Central memory CD4-positive, alpha-beta T cell (primary cell): ENCODE measurements around the gene DOCK4.

ENCODE experiments used
- DNase-seq: peaks from one replicate; pipeline ENCODE4 v3.0.0; 2022

Gene DOCK4

GRCh38 chr7:111708072-111708471, 498.1 kb downstream of the DOCK4 start:
- no peak for DNase-seq

DNA sequence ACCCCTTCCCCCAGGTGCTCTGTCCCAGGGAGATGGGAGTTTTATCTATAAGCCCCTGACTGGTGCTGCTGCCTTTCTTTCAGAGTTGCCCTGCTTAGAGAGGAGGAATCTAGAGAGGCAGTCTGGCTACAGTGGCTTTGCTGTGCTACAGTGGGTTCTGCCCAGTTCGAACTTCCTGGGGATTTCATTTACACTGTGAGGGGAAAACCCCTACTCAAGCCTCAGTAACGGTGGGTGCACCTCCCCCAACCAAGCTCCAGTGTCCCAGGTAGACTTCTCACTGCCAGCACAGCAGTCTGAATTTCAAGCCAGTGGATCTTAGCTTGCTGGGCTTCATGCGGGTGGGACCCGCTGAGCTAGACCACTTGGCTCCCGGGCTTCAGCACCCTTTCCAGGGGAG, 500.4 kb downstream of the DOCK4 start:
- no peak for DNase-seq

DNA sequence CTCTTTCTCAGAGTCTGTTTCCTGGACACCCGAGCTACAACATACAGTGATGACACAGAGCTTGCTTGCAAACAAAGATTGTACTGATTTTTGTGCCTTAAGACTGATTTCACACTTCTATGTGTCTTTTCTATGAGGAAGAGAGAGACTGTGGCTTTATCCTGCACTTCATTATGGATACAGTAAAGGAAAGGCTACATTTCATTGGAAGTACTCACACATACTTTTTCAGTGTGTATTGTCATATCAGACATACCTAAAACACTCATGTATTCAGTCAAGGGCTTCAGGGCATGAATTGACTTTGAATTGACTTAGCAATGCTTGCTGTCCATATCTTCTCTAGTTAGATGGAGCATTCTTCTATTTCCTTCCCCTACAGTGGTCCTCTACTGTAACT, 508.4 kb downstream of the DOCK4 start:
- no peak for DNase-seq

DNA sequence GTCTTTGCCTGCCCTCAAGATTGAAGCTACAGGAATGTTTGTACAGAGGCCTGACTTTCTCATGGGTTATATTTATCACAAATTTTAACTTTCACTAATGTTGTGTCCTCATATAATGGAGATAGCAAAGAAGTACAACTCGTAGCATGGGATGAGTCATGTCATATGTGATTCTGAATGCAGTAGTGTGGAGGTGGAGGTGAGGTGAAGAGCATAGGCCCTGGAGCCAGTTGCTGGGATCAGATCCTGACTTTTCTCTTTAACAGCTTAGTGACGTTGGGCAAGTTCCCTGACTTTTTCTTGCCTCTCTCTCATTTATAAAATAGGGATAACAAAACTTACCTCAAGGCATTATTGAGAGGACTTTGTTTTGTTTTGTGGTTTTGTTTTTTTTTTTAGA, 511.8 kb downstream of the DOCK4 start:
- no peak for DNase-seq

- DNase-seq, result no peak
Observed at GRCh38 chr7:111690364-111691111, 515.7 kb downstream of the DOCK4 start.

DNA sequence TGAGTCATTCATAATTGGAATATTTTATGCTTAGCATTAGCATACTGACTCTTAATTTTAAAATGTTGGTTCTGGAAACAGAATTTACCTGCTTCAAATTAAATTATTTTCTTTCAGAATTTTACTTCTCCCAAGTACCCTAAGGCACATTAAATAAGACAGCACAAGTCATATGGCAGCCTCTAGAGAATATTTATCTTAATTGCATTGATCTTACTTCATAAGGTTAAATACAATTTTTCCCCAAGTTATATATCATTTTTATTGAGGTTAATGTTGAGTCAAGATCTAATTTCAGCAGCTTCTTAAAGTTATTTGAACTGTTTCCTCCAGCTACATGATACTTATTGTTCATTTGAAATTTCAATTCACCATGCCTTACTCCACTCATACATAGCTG, 520.9 kb downstream of the DOCK4 start:
- DNase-seq, result no peak

- DNase-seq, result no peak
Observed at GRCh38 chr7:111682588-111683340, 523.4 kb downstream of the DOCK4 start.

DNA sequence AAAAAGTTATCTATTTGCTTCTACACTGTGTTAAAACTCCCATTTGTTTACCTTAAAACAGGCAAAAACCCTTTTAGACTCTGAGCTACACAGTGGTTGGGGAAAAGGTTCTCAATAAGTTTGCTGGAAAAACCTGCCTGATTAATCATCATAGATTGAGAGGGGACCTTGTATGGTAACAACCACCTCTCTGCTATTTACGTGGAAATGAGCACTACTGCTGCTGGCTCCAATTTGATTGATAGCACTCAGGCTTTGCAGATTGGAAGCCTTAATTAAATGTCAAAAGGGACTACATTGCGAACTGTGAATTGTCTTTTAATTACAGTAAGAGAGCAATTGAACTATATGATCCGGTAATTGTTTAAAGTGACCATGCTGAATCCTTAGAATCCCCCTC, 525.0 kb downstream of the DOCK4 start:
- DNase-seq, result no peak

- DNase-seq, result no peak
Observed at GRCh38 chr7:111678986-111679385, 527.2 kb downstream of the DOCK4 start.

DNA sequence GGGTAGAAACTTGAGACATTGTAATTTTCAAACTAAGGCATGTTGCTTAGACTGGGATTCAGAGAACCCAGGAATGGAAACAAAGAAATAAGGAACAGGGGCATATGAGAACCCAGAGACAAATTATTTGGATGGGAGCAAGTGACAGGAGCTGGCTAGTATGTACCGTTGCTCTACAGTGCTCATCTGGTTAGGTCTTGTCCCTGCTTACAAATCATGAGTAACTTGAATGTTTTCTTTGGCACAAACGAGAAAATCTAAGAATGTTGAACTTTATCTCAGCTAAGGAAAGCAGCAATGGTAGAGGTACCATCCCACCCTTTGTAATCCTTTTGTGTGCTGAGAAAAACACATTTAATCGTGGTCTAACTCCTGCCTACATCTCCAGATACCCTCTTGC, 527.9 kb downstream of the DOCK4 start:
- no peak for DNase-seq

- no peak for DNase-seq
Observed at GRCh38 chr7:111677848-111678247, 528.4 kb downstream of the DOCK4 start.

DNA sequence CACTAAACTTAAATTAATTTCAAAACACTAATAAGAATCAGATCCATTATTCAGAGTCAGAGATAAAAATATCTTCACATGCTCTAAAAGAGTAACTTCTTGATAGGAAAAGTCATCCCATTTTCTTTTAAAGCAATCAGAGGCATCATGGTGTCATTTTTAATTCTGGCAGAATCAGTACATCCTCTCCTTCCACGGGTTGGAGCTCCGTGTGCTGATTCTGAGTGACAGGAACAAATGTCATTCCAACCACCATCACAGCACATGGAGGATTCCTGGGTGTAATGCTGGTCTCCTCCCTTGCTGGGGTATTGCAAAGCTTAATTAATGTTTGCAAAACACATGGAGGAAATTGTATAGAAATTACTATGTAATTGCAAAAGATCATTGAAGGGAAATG, 529.4 kb downstream of the DOCK4 start:
- DNase-seq, result no peak
